Measurements from ENCODE around the gene ST14.
"Not testable (repeated sequence)": the region's sequence is repeated elsewhere in the genome, so short reads cannot be mapped to it uniquely, and the experiment has no call there.

The ST14 gene

GRCh38 chr11:130189492-130190210 is 30.1 kb downstream of the ST14 start:
- DNase-seq (ENCODE audit: low spot score) = no peak

- no peak for DNase-seq (ENCODE audit: low spot score)
Measured at GRCh38 chr11:130190371-130190881, 30.8 kb downstream of the ST14 start.

GRCh38 chr11:130191896-130192295 is 32.3 kb downstream of the ST14 start:
- DNase-seq (ENCODE audit: low spot score) = no peak

DNA sequence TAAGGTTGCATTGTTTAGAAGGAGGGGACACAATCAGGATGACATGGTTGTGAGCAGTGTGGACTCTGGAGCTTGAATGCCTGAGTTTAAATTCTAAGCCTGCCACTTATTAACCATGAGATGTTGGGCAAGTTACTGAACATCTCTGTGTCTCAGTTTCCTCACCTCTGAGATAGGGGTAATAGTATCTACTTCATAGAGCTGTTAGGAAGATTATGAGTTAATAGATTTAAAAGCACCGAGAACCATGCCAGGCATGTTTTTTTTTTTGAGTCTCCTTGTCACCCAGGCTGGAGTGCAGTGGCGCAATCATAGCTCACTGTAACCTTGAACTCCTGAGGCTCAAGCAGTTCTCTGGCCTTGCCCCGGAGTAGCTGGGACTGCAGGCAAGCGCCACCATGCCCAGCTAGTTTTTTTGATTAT is 33.3 kb downstream of the ST14 start:
- no peak for DNase-seq (ENCODE audit: low spot score)

DNA sequence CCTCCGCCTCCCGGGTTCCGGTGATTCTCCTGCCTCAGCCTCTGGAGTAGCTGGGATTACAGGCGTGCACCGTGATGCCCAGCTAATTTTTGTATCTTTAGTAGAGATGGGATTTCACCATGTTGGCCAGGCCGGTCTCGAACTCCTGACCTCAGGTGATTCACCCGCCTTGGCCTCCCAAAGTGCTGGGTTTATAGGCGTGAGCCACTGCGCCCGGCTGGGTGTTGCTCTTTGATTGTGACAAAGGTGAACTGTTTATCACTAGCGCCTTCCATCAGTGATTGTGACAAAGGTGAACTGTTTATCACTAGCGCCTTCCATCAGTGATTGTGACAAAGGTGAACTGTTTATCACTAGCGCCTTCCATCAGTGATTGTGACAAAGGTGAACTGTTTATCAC is 34.0 kb downstream of the ST14 start:
- DNase-seq (ENCODE audit: low spot score) = not testable (repeated sequence)

DNA sequence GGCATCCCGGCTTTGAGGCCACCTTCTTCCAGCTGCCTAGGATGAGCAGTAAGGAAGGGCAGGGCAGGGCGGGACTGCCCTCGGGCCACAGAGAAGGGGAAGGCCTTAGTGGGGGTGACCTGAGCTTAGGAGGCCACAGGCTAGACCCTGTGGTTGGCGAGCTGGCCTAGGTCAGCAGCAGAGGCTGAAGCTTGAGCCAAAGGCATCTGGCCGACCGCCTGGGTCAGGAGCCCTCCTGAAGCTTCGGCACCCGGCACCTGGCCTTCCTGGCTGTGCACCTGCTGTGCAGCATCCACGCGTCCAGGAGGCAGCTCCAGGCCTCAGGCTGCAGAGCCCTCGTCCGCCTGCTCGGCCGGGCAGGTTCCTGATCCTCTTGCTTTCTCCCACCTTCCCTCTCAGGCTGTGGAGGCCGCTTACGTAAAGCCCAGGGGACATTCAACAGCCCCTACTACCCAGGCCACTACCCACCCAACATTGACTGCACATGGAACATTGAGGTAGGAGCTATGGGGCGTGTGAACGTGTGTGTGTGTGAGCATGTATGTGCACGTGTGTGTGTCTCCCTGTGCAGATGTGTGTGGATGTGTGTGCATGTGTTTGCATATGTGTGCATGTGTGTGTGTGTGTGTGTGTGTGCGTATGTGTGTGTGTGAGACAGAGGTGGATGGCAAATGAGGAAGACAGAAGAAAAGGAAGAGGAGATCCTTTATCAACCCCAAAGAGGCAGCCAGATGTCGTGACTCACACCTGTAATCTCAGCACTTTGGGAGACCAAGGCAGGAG is 34.9 kb downstream of the ST14 start:
- DNase-seq (ENCODE audit: low spot score) = no peak

GRCh38 chr11:130197386-130198035 is 37.9 kb downstream of the ST14 start:
- no peak for DNase-seq (ENCODE audit: low spot score)

GRCh38 chr11:130198292-130198691 is 38.7 kb downstream of the ST14 start:
- DNase-seq (ENCODE audit: low spot score) = no peak

DNA sequence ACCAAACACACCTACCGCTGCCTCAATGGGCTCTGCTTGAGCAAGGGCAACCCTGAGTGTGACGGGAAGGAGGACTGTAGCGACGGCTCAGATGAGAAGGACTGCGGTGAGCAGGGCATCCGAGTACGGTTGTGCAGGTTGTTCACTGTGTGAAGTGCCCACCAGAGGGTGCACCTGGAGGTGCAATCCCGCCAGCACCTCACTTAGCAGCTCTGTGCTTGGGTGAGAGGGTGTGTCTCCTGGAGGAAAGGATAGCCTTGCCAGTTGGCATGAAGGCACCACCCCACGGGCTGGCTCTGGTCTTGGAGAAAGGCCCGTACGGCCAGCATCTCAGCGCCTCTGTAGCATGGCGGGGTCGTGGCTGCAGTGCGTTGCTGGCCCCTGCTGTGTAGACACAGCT is 39.4 kb downstream of the ST14 start:
- DNase-seq (ENCODE audit: low spot score) = no peak

GRCh38 chr11:130199792-130200191 is 40.2 kb downstream of the ST14 start:
- no peak for DNase-seq (ENCODE audit: low spot score)

- no peak for DNase-seq (ENCODE audit: low spot score)
Measured at GRCh38 chr11:130201026-130201425, 41.4 kb downstream of the ST14 start.

- no peak for DNase-seq (ENCODE audit: low spot score)
Measured at GRCh38 chr11:130202009-130202817, 42.6 kb downstream of the ST14 start.

DNA sequence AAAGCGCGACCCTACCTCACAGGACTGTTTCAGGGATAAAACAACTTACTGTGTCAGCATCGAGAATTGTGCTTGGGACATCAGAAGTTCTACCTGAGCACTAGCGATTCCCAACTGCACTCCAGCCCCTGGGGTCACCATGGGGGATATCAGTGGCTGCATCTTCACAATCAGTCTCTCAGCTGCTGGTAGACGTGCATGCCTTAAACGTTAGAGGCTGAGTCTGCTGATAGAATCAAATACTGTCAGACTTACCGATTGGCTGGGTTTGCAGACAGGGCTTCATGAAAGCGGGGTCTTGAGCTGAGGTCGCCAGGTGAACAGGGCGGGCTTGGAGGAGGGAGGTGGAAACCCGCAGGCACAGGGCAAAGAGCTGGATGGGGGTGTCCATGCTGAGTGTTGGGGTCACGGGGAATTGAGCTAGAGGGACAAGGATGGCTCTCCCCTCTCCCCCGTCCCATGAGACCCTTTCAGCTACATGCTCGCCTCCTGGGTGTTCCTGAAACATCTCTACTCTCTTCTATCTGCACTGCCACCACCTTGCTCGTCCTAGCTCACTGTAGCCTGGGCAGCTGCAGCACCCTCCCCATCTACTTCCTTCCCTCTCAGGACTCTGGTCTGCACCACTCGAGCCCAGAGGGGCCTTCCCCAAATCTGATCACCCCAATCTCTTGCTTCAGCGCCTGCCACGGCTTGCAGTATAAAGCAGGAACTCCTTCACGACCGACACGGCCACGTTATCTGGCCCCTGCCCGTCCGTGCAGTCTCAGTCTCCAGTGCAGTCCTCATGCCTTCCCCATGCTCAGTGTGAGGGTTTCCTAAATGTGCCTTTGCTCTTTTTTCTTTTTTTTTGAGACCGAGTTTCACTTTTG is 43.5 kb downstream of the ST14 start:
- no peak for DNase-seq (ENCODE audit: low spot score)

GRCh38 chr11:130203766-130204702 is 44.5 kb downstream of the ST14 start:
- DNase-seq (ENCODE audit: low spot score) = no peak

DNA sequence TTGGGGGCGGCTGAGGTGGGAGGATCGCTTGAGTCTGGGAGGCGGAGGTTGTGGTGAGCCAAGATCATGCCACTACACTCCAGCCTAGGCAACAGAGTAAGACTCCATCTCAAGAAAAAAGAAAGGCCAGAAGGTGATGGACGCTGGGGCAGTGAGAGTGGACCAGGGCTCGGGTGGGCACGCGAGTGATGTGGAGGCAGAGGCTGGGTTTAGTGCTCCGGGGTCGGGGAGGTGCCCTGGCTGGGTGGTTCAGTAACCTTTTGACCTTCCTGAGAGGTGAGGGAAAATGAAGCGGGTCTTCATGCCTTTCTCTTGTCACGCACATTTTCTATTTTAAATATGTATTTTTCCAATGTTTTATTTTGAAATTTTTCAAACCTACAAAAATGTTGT is 45.1 kb downstream of the ST14 start:
- DNase-seq (ENCODE audit: low spot score) = no peak

- no peak for DNase-seq (ENCODE audit: low spot score)
Measured at GRCh38 chr11:130206141-130206540, 46.6 kb downstream of the ST14 start.

- peak; percentile 6 for DNase-seq (ENCODE audit: low spot score)
Measured at GRCh38 chr11:130208241-130209127, 48.9 kb downstream of the ST14 start.

- peak; percentile 4 for DNase-seq (ENCODE audit: low spot score)
Measured at GRCh38 chr11:130209128-130209932, 49.7 kb downstream of the ST14 start.
